SKM-1 (cell line): ENCODE results near the gene LRTM2.

Experiments
- DNase-seq: peaks from one replicate; lab custom pipeline; 2025; ENCODE audit not compliant: unreplicated experiment; lab: John Stamatoyannopoulos, UW

LRTM2 gene

GRCh38 chr12:1842183-1842904 lies 22.0 kb downstream of the LRTM2 start:
- no peak for DNase-seq

DNA sequence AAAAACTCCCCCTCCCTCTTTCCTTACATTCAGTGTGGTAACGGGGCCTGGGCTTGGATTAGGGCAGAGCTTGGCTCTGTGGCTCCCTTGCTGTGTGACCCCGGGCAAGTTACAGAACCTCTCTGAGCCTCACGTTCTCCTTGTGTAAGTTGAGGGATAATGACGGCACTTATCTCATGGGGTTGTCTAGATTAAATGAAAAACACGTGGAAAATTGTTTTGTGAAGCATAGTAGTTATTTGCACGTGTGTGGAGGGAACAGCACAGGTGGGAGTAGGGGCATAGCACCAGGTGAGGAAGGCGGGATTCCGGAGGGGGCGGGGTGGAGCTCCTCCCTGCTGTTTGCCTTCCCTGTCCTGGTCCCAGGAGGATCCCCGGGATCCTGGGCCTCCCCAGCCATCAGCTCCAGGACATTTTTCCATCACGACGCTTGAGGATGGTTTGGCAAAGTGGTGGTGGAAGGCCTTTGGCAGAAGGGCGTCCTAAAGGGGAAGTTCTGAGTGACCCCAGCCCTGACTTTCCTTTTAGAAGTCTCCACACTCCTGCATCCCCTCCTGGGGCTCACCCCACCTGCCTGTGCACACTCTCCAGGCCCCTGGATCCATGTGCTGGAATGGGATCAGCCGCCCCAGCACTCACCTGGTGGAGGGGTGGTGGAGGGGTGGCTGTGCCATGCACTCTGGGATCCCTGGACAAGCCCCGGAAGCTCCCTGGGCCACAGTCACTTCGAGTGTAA lies 22.7 kb downstream of the LRTM2 start:
- DNase-seq: no peak

GRCh38 chr12:1843641-1844005 lies 23.3 kb downstream of the LRTM2 start:
- DNase-seq: no peak

DNA sequence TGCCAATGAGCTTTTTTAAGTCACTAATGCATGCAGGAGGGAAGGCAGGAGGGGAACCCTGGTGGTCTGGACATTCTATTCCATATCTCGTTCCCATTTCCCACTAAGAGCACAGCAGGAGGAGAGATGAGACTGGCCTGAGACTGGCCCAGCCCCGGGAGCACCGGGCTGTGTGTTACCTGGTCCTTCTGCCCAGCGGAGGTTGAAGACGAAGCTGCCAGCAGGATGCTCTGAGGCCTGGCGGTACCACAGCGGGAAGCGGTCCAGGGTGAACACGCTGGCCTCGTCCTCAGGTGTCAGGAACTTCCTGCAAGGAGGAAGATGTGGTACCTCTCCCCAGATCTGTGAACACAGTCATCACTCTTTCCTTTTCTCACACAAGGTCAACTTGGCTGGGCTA lies 23.9 kb downstream of the LRTM2 start:
- no peak for DNase-seq

DNA sequence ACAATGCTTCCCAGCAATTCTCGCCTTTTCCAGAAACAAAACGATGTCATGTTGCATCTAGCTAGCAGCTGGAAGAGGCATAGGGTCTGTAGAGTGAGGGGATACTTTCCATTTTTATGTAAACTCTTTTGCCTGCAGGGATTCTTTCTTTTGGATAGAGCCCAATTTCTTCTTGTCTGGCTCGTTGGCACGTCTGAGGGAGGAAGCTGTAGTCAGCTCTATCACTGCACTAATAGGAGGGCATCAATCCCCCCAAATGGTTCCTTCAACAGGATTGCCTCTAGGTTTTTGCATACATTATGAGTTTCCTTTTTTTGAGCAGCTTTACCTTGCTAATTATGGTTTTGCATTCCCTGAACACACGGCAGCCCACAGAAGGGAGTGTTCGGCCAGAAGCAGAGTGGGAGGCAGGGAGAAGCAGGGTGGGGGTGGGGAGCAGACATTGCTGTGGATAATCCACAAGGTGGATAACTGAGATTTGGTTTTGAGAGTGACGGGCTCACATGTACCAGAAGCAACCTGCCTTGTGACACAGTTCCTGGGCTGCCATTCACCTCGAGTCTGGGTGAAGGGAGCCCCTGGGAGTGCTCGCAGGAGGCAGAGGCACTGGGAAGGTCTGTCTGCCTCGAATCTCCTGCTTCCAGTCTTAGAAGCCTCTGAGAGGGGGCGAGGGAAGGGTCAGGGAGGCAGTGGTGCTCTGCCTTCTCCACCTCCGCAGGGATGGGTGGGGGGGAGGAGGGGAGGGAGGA lies 24.5 kb downstream of the LRTM2 start:
- DNase-seq: no peak

- no peak for DNase-seq
Measured at GRCh38 chr12:1845427-1845826, 25.1 kb downstream of the LRTM2 start.

- no peak for DNase-seq
Measured at GRCh38 chr12:1845886-1846285, 25.5 kb downstream of the LRTM2 start.

- no peak for DNase-seq
Measured at GRCh38 chr12:1846421-1847405, 26.3 kb downstream of the LRTM2 start.

DNA sequence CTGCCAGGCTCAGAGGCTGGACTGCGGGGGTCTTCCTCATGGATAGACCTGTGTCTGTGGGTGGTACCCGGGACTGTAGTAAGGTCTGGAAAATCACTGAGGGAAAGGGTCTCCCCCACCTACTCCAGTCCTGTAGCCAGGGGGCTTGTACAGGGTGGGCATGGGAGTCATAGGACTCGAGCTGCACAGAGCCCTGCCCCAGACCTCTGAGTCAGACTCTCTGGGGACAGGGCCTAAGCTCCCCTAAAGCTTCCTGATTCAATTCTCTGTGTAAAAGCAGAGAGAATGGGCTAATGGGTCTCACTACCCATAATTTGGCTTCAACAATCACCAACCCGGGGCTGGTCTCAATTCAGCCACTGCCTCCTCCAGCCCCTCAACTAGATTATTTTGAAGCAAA lies 27.0 kb downstream of the LRTM2 start:
- no peak for DNase-seq

- DNase-seq: no peak
Measured at GRCh38 chr12:1848146-1848545, 27.8 kb downstream of the LRTM2 start.

- no peak for DNase-seq
Measured at GRCh38 chr12:1848745-1849144, 28.4 kb downstream of the LRTM2 start.

DNA sequence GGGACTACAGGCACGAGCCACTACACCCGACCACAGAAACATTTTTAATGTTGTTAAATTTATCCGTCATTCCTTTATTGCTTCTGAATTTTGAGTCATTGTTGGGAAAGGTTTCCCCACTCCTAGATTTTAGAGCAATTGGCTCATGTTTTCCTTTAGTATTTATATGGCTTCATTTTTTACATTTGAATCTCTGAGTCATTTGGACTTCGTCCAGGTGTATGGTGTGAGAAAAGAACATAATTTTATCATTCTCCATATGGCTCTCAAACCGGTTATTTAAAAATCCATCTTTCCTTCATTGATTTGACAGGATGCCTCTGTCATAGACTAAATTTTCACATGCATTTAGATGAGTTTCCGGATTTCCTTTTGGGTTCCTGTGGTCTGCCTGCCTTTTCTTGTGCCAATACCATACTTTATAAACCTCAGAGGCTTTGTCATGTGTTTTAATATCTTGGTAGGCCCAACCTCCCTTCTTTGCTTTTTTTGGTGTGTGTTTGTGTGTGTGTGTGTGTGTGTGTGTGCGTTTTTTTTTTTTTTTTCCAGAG lies 30.9 kb downstream of the LRTM2 start:
- DNase-seq: no peak

- no peak for DNase-seq
Measured at GRCh38 chr12:1852076-1852475, 31.7 kb downstream of the LRTM2 start.

GRCh38 chr12:1853716-1854115 lies 33.4 kb downstream of the LRTM2 start:
- DNase-seq: no peak

DNA sequence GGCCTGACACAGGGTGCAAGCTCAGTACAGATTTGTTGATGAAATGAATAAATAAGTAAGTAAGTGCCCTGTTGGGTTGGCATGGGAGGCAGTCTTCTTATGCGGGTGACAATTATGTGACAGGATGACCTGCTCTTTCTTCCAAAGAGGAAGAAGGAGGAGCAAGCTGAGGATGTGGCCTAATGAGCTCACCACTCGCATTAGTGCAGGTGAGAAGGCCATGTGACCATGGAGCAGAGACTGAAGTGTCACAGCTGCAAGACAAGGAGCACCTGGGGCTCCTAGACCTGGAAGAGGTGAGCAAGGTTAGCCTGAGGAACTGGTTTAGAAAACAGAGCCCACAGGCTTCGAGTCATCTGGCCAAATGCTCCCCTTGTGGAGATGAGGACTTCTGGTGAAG lies 34.9 kb downstream of the LRTM2 start:
- no peak for DNase-seq

- DNase-seq: no peak
Measured at GRCh38 chr12:1857086-1857485, 36.7 kb downstream of the LRTM2 start.

- no peak for DNase-seq
Measured at GRCh38 chr12:1857821-1858220, 37.5 kb downstream of the LRTM2 start.

- no peak for DNase-seq
Measured at GRCh38 chr12:1858456-1858855, 38.1 kb downstream of the LRTM2 start.

GRCh38 chr12:1859643-1860042 lies 39.3 kb downstream of the LRTM2 start:
- DNase-seq: no peak

GRCh38 chr12:1862973-1863372 lies 42.6 kb downstream of the LRTM2 start:
- DNase-seq: no peak

GRCh38 chr12:1863823-1864222 lies 43.5 kb downstream of the LRTM2 start:
- no peak for DNase-seq
